Suprapubic skin (tissue), 4 donors: ENCODE results near the gene PIK3CB. TPM values are rescaled to one million over a fixed set of nuclear protein-coding genes. Genes with fewer than 3 reads are reported as not detected.

Experiments used
- DNase-seq, 2 donors: peaks; one replicate each; pipeline ENCODE4 v3.0.0-alpha.2; 2019; ENCODE audit warnings: low spot score in 2 of 2
- H3K27ac ChIP-seq: fragments of 200-600 bp; sonication (generic); one replicate; pipeline ENCODE4 v1.5.1; 2019
- H3K27me3 ChIP-seq: fragments of 200-600 bp; sonication (generic); one replicate; pipeline ENCODE4 v1.5.1; 2019
- H3K36me3 ChIP-seq: fragments of 200-600 bp; sonication (generic); one replicate; pipeline ENCODE4 v1.5.1; 2019
- H3K4me1 ChIP-seq: fragments of 200-600 bp; sonication (generic); one replicate; pipeline ENCODE4 v1.5.1; 2019
- H3K4me3 ChIP-seq: fragments of 200-600 bp; sonication (generic); one replicate; pipeline ENCODE4 v1.5.1; 2019; ENCODE audit warnings: mild to moderate bottlenecking
- H3K9me3 ChIP-seq: fragments of 200-600 bp; sonication (generic); one replicate; pipeline ENCODE4 v1.5.1; 2019
- EP300 ChIP-seq: sonication (generic); formaldehyde crosslinking; IDR thresholded peaks from one replicate; pipeline ENCODE4 v1.6.1; 2017; ENCODE audit warnings: antibody characterized with exemption
- POLR2A ChIP-seq, 2 donors: fragments of 450-650 bp; IDR thresholded peaks; one replicate each; pipeline ENCODE4 v1.6.1; 2017; ENCODE audit warnings: antibody characterized with exemption in 2 of 2, mild to moderate bottlenecking in 2 of 2, moderate library complexity in 2 of 2
- POLR2AphosphoS5 ChIP-seq, 3 donors: sonication (generic); formaldehyde crosslinking; IDR thresholded peaks; one replicate each; pipeline ENCODE4 v1.6.1; 2017; ENCODE audit warnings: antibody characterized with exemption in 3 of 3
- WGBS: methylation state at CpG from one replicate; pipeline ENCODE4 v1.1.5; 2018; 5-methylcytosine and 5-hydroxymethylcytosine counted together
- total RNA-seq, 4 donors: library from RNA; depleted of rRNA; stranded (reverse); fragments of >200 nt; gene quantifications; one replicate each; pipeline ENCODE4 v1.1.0, GENCODE V29; 2016
- TF ChIP-seq, protein P1 (sequence below), 2 donors: fragments of 200-600 bp in 1 of 2; fragments of 450-650 bp in 1 of 2; sonication (generic) in 1 of 2; IDR thresholded peaks; one replicate each; pipeline ENCODE4 v1.5.1; 2016 to 2019; ENCODE audit warnings: antibody characterized with exemption in 2 of 2, mild to moderate bottlenecking in 1 of 2, moderate library complexity in 1 of 2

Gene PIK3CB
- total RNA-seq, 4 donors from 2014 or later: 47.4 to 66.9 (median 53.2) TPM

DNA sequence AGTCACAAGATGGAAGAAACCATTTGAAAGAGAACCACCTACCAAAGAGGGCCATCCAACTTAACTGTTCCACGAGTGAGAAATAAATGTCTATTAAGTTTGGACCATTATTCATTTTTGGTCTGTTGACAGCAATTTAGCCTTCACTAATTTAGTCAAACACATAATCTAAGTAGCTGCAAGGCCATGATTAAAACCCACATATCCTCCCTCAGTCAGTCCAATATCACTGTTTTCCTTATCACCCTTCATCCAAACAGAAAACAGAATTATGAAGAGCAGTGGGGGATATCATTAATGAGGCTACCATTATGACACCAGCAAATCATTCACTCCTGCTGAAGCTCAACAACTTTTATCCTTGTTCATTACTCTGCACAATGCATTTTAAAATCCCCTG lies 52.0 kb downstream of the PIK3CB start:
- Histone ChIP-seq H3K9me3 (no peaks in the 10 kb centered on the region), H3K27me3 (no peaks in the 10 kb centered on the region), H3K4me1 (peaks cover 5% of the 10 kb centered on the region), H3K36me3 (no peaks in the 10 kb centered on the region), H3K4me3 (no peak overlapping the region), H3K27ac (no peak overlapping the region)
- DNase-seq: no peak
- no peak for TF ChIP-seq EP300
- no peak for TF ChIP-seq POLR2A (IDR thresholded peaks at IDR 0.05)
- TF ChIP-seq, protein P1, sequence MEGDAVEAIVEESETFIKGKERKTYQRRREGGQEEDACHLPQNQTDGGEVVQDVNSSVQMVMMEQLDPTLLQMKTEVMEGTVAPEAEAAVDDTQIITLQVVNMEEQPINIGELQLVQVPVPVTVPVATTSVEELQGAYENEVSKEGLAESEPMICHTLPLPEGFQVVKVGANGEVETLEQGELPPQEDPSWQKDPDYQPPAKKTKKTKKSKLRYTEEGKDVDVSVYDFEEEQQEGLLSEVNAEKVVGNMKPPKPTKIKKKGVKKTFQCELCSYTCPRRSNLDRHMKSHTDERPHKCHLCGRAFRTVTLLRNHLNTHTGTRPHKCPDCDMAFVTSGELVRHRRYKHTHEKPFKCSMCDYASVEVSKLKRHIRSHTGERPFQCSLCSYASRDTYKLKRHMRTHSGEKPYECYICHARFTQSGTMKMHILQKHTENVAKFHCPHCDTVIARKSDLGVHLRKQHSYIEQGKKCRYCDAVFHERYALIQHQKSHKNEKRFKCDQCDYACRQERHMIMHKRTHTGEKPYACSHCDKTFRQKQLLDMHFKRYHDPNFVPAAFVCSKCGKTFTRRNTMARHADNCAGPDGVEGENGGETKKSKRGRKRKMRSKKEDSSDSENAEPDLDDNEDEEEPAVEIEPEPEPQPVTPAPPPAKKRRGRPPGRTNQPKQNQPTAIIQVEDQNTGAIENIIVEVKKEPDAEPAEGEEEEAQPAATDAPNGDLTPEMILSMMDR (IDR thresholded peaks at IDR 0.05): no peak
- TF ChIP-seq POLR2AphosphoS5 (IDR thresholded peaks at IDR 0.05): no peak
- WGBS: 71% methylated on average over 1 of the region's 1 CpG

DNA sequence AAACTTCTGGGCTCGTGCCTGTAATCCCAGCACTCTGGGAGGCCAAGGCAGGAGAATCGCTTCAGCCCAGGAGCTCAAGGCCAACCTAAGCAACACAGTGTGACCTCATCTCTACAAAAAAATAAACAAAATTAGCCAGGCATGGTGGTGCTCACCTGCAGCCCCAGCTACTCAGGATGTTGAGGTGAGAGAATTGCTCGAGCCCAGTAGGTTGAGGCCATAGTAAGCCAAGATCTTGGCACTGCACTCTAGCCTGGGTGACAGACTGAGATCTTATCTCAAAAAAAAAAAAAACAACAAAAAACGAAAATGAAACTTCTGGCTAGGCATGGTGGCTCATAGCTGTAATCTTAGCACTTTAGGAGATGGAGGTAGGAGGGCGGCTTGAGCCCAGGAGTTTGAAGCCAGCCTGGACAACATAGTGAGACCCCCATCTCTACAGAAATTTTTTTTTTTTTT lies 53.7 kb downstream of the PIK3CB start:
- no peak overlapping the region for H3K27ac ChIP-seq
- no peak for DNase-seq
- H3K4me1 ChIP-seq: peaks cover 6% of the 10 kb centered on the region
- H3K27me3 ChIP-seq: no peaks in the 10 kb centered on the region
- no peak for TF ChIP-seq EP300
- TF ChIP-seq, protein P1 (IDR thresholded peaks at IDR 0.05): no peak
- TF ChIP-seq POLR2AphosphoS5 (IDR thresholded peaks at IDR 0.05): no peak
- TF ChIP-seq POLR2A (IDR thresholded peaks at IDR 0.05): no peak
- no peak overlapping the region for H3K4me3 ChIP-seq
- no peaks in the 10 kb centered on the region for H3K9me3 ChIP-seq
- 54% methylated on average over 5 of the region's 5 CpGs for WGBS
- no peaks in the 10 kb centered on the region for H3K36me3 ChIP-seq

DNA sequence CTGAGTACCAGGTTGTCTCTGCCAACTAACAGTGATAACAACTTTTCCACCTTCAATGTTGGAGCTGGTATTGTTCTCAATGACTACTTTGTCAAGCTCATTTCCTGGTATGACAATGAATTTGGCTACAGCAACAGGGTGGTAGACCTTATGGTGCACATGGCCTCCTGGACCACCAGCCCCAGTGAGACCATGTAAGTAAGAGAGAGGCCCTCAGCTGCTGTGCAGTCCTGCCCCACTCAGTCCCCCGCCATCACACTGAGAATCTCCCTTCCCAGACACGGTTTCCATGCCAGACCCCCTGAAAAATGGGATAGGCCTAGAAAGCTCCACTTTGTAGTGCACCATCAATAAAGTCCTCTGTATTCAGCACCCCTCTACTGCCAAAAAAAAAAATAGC lies 56.1 kb downstream of the PIK3CB start:
- no peak overlapping the region for H3K27ac ChIP-seq
- WGBS: 97% methylated on average over 2 of the region's 2 CpGs
- no peak for TF ChIP-seq EP300
- TF ChIP-seq POLR2AphosphoS5 (IDR thresholded peaks at IDR 0.05): no peak
- TF ChIP-seq POLR2A (IDR thresholded peaks at IDR 0.05): no peak
- TF ChIP-seq, protein P1 (IDR thresholded peaks at IDR 0.05): no peak

DNA sequence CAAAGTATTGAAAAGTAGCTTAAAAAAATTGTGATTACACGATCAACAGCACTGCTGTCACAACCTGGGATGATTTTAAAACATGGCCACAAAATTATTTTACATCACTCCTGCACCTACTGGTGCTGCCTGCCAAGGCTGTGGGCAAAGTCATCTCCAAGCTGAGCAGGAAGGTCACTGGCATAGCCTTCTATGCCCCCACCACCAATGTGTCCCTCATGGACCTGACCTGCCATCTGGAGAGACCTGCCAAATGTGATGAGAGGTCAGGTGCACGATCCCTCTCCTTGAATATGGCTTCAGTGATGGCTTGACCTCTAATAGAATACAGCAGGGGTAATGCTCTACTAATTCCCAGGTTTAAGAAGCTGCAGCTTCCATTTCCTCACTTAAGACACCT lies 57.8 kb downstream of the PIK3CB start:
- WGBS: 87% methylated on average over 2 of the region's 2 CpGs
- no peak overlapping the region for H3K27ac ChIP-seq

More for the DNA sequence above, 56.1 kb downstream of the PIK3CB start:
- Histone ChIP-seq H3K9me3 (no peaks in the 10 kb centered on the region), H3K27me3 (no peaks in the 10 kb centered on the region), H3K4me1 (peaks cover 29% of the 10 kb centered on the region), H3K4me3 (no peak overlapping the region), H3K36me3 (no peaks in the 10 kb centered on the region)
- DNase-seq: no peak

GRCh38 chr3:138775254-138775595 lies 59.5 kb downstream of the PIK3CB start:
- WGBS: 45% methylated on average over 4 of the region's 4 CpGs
- H3K27ac ChIP-seq: peak overlapping the region; percentile 83

More for the DNA sequence above, 57.8 kb downstream of the PIK3CB start:
- Histone ChIP-seq H3K9me3 (no peaks in the 10 kb centered on the region), H3K4me1 (peaks cover 29% of the 10 kb centered on the region), H3K27me3 (no peaks in the 10 kb centered on the region), H3K36me3 (no peaks in the 10 kb centered on the region), H3K4me3 (no peak overlapping the region)
- DNase-seq: no peak
- TF ChIP-seq EP300 (no peak), POLR2A (IDR thresholded peaks at IDR 0.05) (no peak), POLR2AphosphoS5 (IDR thresholded peaks at IDR 0.05) (no peak)
- TF ChIP-seq, protein P1 (IDR thresholded peaks at IDR 0.05): no peak

More at GRCh38 chr3:138775254-138775595, 59.5 kb downstream of the PIK3CB start:
- H3K27me3 ChIP-seq: no peaks in the 10 kb centered on the region
- peaks cover 27% of the 10 kb centered on the region for H3K4me1 ChIP-seq
- no peak overlapping the region for H3K4me3 ChIP-seq
- no peak for TF ChIP-seq EP300
- TF ChIP-seq, protein P1 (IDR thresholded peaks at IDR 0.05): no peak
- TF ChIP-seq POLR2A (IDR thresholded peaks at IDR 0.05): no peak
- no peak for TF ChIP-seq POLR2AphosphoS5 (IDR thresholded peaks at IDR 0.05)
- no peak for DNase-seq
- no peaks in the 10 kb centered on the region for H3K9me3 ChIP-seq
- H3K36me3 ChIP-seq: no peaks in the 10 kb centered on the region
